Fibroblast of villous mesenchyme (primary cell): Measurements from ENCODE around the gene SUSD4. TPM values are rescaled to one million over a fixed set of nuclear protein-coding genes. Genes with fewer than 3 reads are reported as not detected.

Experiments used
- DNase-seq: peaks from one replicate; pipeline ENCODE4 v3.0.0-alpha.2; 2010; ENCODE audit warnings: low read depth
- H3K4me3 ChIP-seq: 2 replicates; pipeline ENCODE4 v1.5.1; 2011; ENCODE audit warnings: low read depth, mild to moderate bottlenecking, low read length
- total RNA-seq: library from RNA; depleted of rRNA; stranded (reverse); fragments of >200 nt; gene quantifications from 2 replicates; pipeline ENCODE4 v1.2.3, GENCODE V29; 2012
- TF ChIP-seq, protein P1 (sequence below): IDR thresholded peaks from 2 replicates; pipeline ENCODE4 v1.5.1; 2012; ENCODE audit warnings: low read depth, mild to moderate bottlenecking, low read length; ENCODE audit not compliant: insufficient read depth

Gene SUSD4
- total RNA-seq, 1 donor = not detected

DNA sequence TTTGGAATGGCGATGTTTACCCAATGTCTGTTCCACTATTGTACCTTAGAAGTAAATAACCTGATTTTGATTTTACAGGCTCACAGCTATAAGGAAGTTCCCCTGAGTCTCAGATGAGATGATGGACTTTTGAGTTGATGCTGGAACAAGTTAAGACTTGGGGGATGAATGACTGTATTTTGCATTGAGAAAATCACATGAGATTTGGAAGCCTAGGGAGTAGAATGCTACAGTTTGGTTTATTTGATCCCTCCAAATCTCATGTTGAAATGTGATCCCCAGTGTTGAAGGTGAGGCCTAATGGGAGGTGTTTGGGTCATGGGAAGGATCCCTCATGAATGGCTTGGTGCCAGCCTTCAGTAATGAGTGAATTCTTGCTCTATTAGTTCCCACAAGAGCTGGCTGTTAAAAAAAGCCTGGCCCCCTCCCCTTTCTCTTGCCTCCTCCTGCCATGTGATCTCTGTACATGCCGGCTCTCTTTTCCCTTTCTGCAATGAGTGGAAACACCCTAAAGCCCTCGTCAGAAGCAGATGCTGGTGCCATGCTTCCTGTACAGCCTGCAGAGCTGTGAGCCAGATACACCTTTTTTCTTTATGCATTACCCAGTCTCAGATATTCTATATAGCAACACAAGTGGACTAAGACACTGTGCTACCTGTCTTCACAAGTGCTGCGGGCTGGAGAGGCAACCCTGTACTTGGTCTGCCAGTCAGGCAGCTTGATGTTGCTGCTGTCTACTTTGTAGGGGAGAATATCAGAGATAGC lies 143.9 kb downstream of the SUSD4 start:
- no peak overlapping the region for H3K4me3 ChIP-seq
- TF ChIP-seq, protein P1, sequence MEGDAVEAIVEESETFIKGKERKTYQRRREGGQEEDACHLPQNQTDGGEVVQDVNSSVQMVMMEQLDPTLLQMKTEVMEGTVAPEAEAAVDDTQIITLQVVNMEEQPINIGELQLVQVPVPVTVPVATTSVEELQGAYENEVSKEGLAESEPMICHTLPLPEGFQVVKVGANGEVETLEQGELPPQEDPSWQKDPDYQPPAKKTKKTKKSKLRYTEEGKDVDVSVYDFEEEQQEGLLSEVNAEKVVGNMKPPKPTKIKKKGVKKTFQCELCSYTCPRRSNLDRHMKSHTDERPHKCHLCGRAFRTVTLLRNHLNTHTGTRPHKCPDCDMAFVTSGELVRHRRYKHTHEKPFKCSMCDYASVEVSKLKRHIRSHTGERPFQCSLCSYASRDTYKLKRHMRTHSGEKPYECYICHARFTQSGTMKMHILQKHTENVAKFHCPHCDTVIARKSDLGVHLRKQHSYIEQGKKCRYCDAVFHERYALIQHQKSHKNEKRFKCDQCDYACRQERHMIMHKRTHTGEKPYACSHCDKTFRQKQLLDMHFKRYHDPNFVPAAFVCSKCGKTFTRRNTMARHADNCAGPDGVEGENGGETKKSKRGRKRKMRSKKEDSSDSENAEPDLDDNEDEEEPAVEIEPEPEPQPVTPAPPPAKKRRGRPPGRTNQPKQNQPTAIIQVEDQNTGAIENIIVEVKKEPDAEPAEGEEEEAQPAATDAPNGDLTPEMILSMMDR = no peak
- no peak for DNase-seq

DNA sequence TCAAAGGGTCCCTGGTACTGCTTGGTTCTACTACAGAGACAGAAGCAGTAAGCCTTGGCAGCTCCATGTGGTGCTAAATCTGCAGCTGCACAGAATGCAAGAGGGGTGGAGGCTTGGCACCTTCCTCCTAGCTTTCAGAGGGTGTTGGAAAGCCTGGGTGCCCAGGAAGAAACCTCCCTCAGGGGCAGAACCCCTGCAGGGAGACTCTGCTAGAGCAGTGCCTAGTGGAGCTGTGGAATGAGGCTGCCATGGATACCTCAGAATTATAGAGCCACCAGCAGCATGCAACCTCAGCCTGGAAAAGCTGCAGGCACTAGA lies 144.7 kb downstream of the SUSD4 start:
- no peak for DNase-seq
- H3K4me3 ChIP-seq = no peak overlapping the region
- TF ChIP-seq, protein P1 = no peak

DNA sequence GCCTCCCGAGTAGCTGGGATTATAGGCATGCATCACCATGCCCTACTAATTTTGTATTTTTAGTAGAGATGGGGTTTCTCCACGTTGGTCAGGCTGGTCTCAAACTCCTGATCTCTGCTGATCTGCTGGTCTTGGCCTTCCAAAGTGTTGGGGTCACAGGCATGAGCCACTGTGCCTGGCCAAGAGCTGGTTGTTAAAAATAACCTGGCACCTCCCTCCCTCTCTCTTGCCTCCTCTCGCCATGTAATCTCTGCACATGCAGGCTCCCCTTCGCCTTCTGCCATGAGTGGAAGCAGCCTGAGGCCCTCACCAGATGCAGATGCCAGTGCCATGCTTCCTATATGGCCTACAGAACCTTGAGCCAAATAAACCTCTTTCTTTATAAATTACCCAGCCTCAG lies 146.2 kb downstream of the SUSD4 start:
- TF ChIP-seq, protein P1 = no peak
- no peak for DNase-seq
- H3K4me3 ChIP-seq = no peak overlapping the region

DNA sequence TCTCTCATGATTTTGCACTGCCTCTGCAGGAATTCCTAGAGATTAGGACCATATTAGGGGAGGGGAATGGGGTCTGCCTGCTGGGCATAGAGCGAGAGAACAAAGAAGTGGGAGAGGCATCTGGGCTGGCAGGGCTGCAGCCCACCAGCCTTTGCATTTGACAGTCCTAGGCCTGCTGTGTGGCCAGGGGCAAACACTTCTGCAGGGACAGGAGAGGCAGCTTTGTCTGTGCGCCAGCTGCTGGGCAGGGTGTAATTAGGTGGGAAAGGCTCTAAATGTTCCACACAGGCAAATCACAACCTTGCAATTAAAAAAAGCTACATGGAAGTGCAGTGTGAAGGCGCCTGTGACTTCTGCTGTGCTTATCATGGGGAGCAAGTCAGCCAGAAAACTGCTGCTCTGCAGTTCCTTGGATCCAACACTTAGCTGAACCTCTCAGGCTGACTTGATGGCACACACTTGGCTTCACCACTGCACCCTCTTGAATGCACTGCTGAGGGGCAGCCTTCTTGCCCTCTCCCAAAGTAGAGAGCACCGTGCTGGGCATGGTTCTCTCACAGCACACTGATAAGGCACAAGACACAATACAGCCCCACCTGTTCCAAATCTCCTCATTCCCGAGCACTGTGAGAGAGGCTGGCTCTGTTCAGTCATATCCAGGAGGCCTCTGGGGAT lies 147.3 kb downstream of the SUSD4 start:
- H3K4me3 ChIP-seq = no peak overlapping the region
- TF ChIP-seq, protein P1 = no peak
- DNase-seq = no peak

DNA sequence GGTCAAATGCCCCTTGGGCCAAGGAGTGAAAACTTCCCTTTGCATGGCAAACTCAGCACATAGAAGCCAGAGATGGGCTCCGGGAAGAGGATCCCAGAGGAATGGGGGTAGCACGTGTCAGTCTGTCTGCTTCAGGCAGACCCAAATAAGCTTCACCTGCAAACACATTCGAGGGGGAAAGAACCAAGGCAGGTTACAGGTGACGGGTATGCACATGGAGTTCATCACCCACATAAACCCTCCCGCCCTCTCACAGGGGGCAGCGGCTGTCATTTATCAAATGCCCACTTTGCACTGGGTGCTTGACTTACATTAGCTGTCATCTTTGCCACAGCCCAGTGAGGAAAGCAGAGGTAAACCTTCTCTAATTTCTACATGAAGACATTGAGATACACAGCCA lies 147.9 kb downstream of the SUSD4 start:
- TF ChIP-seq, protein P1 = no peak
- no peak for DNase-seq

DNA sequence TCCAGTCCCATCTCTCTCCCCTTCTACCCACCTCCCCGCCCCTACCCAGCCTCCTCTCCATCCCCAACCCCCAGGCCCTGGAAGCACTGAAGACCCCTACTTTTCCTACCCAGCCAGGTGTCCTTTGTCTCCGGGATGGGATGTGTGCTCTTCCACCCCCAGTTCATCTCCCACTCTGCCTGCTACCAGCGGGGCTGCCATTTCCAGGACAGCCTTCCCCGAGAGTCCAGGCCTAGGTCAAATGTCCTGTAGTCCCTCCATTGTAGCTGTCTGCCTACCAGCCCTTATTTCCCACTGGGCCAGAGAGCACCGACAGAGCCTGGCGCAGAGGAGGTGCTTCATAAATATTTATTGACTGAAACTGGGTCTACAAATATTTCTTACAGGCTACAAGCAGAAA lies 148.9 kb downstream of the SUSD4 start:
- no peak for DNase-seq
- TF ChIP-seq, protein P1 = no peak
- H3K4me3 ChIP-seq = no peak overlapping the region

More for the DNA sequence above, 147.9 kb downstream of the SUSD4 start:
- no peak overlapping the region for H3K4me3 ChIP-seq

DNA sequence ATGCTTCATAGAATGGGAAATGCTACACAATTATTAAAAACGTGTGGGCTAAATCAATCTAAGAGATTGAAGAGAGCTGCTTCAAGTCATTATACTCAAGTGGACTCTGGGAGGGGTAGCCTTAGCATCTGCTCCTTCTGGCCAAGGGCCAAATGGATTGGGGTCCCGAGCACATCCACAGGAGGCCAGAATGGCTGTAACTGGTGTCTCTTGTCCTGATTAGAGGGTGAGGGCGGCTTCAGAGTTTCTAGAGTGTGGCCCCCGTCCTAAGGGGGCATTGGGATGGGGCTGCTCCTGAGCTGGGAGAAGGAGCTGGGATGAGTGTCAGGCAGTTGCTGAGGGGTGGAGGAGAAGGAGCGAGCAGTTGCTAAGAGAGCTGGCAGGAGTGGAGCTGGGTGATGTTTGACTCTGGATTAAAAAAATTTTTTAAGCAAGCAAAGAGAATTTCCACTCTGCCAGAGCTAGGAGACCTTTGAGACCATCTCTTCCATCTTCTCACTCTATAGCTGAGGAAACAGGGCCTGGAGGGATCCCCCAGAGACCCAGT lies 149.6 kb downstream of the SUSD4 start:
- TF ChIP-seq, protein P1 = no peak
- no peak for DNase-seq
- H3K4me3 ChIP-seq = no peak overlapping the region
